RKO (cell line): ENCODE measurements around the gene XRN2.
"Not testable (repeated sequence)": the region's sequence is repeated elsewhere in the genome, so short reads cannot be mapped to it uniquely, and the experiment has no call there.

ENCODE experiments used
- DNase-seq: peaks from one replicate; pipeline ENCODE4 v3.0.0-alpha.2; 2016; ENCODE audit warnings: low spot score

The XRN2 gene

GRCh38 chr20:21388566-21388965 lies 85.4 kb downstream of the XRN2 start:
- no peak for DNase-seq

GRCh38 chr20:21389368-21389767 lies 86.2 kb downstream of the XRN2 start:
- DNase-seq, result no peak

DNA sequence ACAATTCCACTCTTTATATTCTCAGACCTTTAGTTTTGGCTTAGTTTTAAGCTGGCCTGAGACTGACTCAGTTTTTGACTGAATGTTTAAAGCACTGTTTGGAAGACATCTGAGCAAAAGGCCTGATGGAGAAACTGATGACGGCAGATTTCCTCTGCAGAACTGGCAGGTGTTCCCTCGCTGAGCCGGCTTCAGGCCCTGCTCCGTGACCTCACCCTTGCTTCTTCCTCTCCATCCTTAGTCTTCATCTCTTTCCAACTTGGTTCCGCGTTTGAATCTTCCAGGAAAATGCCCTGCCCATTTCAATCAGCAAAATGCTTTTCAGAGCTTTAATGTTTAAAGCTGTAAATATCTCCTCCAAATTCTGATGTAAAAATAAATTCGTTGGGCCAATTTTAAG lies 87.6 kb downstream of the XRN2 start:
- no peak for DNase-seq

GRCh38 chr20:21391185-21391971 lies 88.2 kb downstream of the XRN2 start:
- no peak for DNase-seq

- no peak for DNase-seq
Observed at GRCh38 chr20:21391972-21392352, 88.8 kb downstream of the XRN2 start.

DNA sequence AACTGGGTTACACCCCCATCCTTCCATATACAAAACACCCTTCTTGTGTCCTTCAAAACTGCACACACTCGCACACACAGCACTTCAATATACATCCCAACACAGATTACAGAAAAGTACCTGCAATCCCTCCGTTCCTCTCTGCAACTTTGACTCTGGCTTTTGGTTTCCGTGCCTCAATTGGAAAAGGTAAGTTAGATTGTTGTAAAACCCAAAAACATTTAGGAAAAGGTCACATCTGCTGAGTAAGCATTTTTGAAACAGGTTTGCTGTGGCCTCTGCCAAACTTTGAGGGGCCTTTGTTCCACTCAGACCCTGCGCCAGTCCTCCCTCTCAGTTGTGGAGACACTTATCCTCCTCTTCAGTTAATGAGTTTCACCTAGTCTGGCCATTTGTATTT lies 90.0 kb downstream of the XRN2 start:
- DNase-seq, result no peak

DNA sequence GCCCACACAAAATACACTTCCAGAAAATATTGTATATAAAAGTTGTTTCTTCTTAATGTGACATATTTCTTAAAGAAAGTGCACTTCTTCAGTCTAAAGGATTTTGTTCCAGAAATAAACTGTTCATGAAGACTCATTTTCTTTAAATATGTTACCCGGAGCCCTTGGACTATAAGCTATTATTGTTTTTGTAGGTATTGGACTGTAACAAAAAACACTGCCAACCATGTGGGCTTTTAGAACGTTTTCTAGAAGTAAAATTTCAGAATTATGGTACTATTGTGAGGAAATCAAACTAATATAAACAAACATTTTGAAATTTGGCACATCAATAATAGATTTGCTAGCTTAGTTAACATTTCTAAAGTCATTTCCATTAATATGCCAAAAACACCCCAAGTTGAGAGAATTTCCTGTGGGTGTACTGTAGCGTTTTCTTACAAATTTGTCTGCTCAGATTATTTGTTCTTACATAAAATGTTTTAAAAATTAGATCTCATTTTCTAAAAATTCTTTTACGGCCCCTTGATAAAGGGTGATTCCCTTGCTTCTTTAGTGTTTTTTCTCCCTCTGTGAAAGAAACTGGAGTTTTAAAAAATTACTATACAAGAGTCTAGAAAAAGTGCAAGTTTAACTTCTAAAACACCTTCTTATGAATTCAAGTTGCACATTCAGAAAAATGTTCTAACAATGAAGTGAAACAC lies 90.8 kb downstream of the XRN2 start:
- no peak for DNase-seq

GRCh38 chr20:21394551-21394950 lies 91.4 kb downstream of the XRN2 start:
- no peak for DNase-seq

GRCh38 chr20:21395051-21395665 lies 92.0 kb downstream of the XRN2 start:
- no peak for DNase-seq

DNA sequence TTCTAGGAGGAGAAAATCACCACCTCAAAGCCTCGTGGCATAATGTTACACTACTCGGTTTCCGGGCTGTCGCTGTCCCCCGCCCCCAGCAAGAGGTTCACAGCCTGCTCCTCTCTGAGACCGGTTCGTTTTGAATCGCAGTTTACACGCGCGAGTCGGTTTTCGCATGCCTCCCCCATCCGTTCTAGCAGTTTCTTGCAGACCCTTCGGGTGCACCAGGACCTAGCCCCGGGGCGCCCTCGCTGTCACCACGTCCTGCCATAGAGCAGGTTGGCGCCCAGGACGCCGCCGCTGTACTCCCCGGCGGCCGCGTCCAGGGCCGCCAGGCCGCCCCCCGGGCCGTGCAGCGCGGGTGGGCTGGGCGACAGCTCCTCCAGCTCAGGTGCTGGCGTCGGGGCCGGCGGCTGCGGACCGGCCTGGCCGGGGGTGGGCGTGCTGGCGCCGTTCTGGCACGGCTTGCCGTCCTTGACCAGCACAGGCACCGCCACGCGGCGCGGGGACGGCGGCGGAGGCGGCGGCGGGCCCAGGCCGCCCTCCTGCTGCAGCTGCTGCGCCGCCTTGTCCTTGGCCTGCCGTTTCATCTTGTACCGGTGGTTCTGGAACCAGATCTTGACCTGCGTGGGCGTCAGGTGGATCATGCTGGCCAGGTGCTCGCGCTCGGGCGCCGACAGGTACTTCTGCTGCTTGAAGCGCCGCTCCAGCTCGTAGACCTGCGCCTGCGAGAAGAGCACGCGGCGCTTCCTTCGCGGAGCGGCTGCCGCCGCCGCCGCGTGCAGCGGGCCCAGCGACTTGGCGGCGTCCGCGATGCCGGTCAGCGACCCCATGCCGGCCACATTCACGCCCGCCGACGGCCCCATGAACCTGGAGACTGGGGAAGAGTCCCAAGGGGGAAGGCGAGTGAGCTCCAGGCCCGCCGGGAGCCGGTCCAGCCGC lies 92.8 kb downstream of the XRN2 start:
- DNase-seq, result no peak

- DNase-seq, result no peak
Observed at GRCh38 chr20:21396599-21397340, 93.6 kb downstream of the XRN2 start.

GRCh38 chr20:21397341-21398108 lies 94.4 kb downstream of the XRN2 start, which contains the start of gene NKX2-4:
NKX2-4 (minus strand) TSS chr20:21397526; CDS start chr20:21397399, 127 bp downstream.
- DNase-seq, result no peak

DNA sequence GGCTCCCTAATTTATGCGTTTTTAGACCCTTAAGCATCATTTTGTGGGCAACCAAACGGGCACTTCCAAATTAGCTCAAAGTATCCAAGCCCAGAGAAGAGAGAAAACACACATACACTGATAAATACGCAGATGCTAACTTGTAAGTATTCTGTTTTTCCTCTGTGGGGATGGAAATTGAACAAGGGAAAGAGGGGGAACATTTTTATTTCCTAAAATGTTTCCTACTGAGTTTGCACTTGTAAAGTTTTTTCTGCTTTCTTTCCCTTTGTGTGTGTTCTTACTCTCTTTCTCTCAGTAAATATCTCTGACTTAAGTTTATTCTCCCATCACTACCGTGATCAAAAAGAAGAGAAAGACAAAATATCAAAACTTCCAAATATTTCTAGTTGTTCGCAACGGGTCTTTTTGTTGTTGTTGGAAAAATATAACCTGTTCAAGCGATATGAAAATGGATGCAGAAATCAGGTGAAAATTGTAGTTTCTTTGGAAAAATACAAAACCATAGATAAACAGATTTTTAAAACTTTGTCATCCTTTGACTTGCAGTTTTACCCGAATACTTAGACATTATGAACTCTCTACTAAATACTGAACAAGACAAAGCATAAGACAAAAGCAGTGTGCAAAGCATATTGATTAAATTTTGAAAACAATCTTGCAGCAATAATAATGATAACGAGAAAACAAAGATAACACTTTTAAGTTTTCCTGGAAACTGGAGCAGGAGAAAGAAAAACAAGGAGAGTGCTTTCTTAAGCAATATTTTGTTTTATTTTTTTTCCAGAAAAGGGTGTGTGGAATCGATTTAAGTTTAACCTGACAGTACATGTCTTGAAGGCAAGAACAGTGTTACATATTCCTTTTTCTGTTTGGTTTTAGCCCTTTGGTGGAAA lies 95.2 kb downstream of the XRN2 start:
- no peak for DNase-seq

- DNase-seq, result no peak
Observed at GRCh38 chr20:21399005-21399475, 95.9 kb downstream of the XRN2 start.

DNA sequence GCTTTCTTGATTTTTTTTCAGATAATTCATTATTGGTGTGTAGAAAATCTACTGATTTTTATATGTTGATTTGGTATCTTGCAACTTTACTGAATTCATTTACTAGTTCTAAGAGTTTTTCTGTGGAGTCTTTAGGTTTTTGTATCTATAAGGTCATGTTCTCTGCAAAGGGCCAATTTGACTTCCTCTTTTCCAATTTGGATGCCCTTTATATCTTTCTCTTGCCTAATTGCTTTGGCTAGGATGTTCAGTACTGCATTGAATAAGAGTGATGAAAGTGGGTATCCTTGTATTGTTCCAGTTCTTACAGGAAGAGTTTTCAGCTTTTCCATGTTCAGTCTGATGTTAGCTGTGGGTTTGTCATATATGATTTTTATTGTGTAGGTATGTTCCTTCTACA lies 108.6 kb downstream of the XRN2 start:
- DNase-seq, result no peak

GRCh38 chr20:21413996-21414395 lies 110.9 kb downstream of the XRN2 start:
- not testable (repeated sequence) for DNase-seq

DNA sequence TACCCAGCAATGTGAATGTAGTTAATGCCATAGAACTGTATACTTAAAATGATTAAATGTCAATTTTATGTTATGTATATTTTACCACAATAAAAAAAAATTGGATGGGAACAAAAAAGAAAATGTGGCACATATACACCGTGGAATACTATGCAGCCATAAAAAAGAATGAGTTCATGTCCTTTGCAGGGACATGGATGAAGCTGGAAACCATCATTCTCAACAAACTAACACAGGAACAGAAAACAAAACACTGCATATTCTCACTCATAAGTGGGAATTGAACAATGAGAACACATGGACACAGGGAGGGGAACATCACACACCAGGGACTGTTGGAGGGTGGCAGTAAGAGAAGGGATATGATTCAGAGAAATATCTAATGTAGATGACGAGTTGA lies 116.0 kb downstream of the XRN2 start:
- not testable (repeated sequence) for DNase-seq

DNA sequence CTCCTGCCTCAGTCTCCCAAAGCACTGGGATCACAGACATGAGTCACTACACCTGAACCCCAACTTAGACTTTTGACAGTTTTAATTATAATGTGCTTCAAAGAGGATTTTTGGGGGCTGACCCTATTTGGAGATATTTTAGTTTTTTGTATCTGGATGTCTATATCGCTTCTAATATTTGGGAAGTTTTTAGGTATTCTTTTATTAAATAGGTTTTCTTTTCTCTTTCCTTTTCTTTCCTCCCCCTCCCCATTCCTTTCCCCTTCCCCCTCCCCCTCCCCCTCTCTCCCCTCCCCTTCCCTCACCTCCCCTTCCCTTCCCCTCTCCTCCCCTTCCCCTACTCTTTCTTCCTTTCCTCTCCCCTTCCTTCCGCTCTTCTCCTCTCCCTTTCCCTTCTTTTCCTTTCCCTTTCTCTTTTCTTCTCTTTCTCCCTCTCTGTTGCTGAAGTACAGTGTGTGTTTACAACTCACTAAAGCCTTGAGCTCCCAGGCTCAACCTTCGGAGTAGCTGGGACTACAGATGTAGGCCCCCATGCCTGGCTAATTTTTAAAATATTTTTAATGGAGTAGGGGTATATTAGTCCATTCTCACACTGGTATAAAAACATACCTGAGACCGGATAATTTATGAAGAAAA lies 118.6 kb downstream of the XRN2 start:
- DNase-seq, result no peak

DNA sequence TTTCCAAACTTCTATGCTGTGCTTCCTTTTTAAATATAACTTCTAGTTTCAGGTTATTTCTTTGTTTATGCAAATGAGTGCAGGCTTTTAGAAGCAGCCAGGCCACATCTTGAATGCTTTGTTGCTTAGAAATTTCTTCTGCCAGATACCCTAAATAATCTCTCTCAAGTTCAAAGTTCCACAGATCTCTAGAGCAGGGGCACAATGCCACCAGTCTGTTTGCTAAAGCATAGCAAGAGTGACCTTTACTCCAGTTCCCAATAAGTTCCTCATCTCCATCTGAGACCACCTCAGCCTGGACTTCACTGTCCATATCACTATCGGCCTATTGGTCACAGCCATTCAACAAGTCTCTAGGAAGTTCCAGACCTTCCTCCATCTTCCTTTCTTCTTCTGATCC lies 120.6 kb downstream of the XRN2 start:
- DNase-seq, result not testable (repeated sequence)
